Fibroblast of the aortic adventitia (primary cell): ENCODE measurements around the gene PPP1R36. TPM values are rescaled to one million over a fixed set of nuclear protein-coding genes. Genes with fewer than 3 reads are reported as not detected.
A peak's percentile ranks its signal among the peaks of the same experiment; 100 is the strongest.

Experiments
- DNase-seq: peaks from one replicate; pipeline ENCODE4 v3.0.0-alpha.2; 2010; ENCODE audit warnings: low read depth
- H3K4me3 ChIP-seq: 2 replicates; pipeline ENCODE4 v1.5.1; 2011; ENCODE audit warnings: low read depth, mild to moderate bottlenecking, control low read depth, low read length, moderate library complexity
- total RNA-seq: library from RNA; depleted of rRNA; stranded (reverse); fragments of >200 nt; gene quantifications from 2 replicates; pipeline ENCODE4 v1.2.3, GENCODE V29; 2012; ENCODE audit warnings: low replicate concordance
- TF ChIP-seq, protein P1 (sequence below): IDR thresholded peaks from 2 replicates; pipeline ENCODE4 v1.5.1; 2011; ENCODE audit warnings: mild to moderate bottlenecking, low read length, control low read depth, inconsistent platforms; ENCODE audit not compliant: insufficient read depth

The PPP1R36 gene
- total RNA-seq, 1 donor: 0.18 TPM

DNA sequence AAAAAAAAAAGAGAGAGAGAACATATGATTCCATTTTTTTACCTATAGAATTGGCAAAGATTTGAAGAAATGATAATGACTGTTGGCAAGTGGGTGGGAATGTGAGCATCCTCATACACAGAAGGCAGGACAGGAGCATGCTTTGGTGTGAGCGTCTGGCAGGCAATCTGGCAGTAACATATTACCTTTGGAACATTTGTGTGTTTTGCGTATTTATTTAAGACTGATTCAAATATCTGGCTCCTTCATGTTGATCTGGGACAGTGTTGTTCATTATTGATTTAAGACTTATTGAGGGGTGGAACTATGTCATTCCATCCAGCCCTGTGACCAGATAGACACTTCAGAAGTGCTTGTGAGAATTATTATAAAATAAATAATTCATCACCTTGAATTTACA, 53.1 kb downstream of the PPP1R36 start:
- H3K4me3 ChIP-seq: no peak overlapping the region
- no peak for DNase-seq
- TF ChIP-seq, protein P1, sequence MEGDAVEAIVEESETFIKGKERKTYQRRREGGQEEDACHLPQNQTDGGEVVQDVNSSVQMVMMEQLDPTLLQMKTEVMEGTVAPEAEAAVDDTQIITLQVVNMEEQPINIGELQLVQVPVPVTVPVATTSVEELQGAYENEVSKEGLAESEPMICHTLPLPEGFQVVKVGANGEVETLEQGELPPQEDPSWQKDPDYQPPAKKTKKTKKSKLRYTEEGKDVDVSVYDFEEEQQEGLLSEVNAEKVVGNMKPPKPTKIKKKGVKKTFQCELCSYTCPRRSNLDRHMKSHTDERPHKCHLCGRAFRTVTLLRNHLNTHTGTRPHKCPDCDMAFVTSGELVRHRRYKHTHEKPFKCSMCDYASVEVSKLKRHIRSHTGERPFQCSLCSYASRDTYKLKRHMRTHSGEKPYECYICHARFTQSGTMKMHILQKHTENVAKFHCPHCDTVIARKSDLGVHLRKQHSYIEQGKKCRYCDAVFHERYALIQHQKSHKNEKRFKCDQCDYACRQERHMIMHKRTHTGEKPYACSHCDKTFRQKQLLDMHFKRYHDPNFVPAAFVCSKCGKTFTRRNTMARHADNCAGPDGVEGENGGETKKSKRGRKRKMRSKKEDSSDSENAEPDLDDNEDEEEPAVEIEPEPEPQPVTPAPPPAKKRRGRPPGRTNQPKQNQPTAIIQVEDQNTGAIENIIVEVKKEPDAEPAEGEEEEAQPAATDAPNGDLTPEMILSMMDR: no peak

DNA sequence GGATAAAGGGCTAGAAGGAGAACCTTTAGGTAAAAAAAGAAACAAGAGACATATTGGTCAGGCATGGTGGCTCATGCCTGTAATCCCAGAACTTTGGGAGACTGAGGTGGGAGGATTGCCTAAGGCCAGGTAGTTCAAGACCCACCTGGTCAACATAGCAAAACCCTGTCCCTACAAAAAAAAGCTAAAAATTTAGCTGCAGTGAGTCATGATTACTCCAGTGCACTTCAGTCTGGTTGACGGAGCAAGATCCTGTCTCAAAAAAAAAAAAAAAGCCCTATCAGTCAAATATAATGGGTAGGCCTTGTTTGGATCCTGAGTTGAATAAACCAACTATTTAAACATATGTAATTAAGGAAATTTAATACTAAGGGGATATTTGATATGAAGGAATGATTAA, 54.2 kb downstream of the PPP1R36 start:
- DNase-seq: no peak
- no peak overlapping the region for H3K4me3 ChIP-seq
- TF ChIP-seq, protein P1: no peak

DNA sequence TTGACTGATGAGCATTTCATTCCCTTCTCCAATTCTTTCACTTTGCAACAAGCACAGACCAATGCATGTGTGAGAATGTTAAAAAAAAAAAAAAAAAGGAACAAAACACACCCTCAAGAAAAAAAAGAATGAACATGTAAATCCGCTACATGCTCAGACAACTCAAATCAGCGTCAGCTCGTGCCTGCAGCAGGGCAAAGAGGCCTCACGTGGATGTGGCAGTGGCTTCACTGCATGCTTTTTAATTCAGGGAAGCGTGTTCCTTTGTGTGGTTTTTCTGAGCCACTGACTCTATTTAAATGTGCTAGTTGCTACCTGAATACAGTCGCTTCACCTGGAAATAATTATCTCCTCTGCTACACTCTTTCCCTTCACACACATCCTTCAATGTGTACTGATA, 55.1 kb downstream of the PPP1R36 start:
- H3K4me3 ChIP-seq: no peak overlapping the region
- no peak for DNase-seq
- TF ChIP-seq, protein P1: no peak

DNA sequence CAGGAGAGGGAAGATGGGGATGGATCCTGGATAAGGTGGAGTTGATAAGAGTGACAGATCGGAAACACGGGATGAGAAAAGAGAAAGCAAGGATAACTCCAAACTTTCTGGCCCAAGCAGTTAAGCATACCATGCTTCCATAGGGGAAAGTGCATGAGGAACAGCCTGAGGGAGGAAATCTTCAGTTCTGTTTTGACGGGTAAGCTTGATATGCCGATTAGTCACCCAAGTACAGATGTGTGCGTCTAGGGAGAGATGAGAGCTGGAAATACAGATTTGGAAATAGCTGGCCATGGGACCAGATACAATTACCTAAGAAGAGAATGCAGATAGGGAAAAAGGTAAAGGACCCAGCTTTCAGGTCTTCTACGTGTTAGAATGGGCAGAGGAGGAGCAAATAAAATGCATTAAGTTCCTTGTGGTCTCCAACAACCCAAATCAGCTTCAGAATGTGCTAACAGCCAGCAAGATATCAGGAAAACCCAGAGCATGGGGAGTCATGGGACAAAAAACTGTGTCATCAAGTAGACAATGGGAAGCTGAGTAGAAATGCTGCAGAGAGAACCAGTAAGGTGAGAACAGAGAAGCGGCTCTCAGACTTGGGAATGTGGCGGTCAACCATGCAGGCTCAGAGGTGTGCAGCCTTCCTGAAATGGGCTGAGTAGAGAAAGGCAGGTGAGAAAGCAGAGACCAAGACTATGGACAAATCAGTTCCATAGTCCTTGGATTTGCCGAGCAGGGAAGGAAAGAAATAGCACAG, 56.3 kb downstream of the PPP1R36 start:
- TF ChIP-seq, protein P1: no peak
- H3K4me3 ChIP-seq: no peak overlapping the region
- no peak for DNase-seq

DNA sequence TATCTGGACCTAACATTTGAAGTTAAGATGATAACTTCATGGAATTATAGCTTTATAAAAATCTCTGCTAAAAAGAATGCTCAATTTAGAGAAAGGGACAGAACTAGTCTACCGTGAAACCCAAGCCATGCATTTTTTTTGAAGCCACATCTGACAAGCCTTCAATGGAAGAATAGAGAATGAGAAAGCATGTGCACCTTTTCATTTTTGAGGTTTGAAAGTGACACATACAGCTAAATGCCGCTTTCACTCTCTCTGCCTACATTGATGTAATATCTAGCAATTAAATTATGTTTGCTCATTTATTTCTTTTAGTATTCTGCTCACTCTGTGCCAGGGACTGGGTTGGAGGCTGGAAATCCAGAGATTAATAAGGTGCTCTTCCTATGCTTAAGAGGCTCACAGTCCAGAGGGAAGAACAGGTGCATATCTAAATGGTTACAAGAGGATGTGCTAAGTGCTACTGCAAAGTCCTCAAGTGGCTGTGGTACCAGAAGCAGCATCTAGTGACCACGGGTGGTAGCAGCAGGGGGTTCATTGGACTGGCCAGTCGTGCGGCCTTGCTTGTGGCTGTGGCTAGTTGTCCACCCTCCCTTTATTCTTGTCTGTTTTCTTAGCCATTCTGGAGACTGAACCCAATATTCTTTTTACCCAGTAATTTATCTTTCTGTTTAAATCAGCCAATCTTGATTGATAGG, 60.4 kb downstream of the PPP1R36 start:
- no peak overlapping the region for H3K4me3 ChIP-seq
- no peak for DNase-seq
- TF ChIP-seq, protein P1: no peak

DNA sequence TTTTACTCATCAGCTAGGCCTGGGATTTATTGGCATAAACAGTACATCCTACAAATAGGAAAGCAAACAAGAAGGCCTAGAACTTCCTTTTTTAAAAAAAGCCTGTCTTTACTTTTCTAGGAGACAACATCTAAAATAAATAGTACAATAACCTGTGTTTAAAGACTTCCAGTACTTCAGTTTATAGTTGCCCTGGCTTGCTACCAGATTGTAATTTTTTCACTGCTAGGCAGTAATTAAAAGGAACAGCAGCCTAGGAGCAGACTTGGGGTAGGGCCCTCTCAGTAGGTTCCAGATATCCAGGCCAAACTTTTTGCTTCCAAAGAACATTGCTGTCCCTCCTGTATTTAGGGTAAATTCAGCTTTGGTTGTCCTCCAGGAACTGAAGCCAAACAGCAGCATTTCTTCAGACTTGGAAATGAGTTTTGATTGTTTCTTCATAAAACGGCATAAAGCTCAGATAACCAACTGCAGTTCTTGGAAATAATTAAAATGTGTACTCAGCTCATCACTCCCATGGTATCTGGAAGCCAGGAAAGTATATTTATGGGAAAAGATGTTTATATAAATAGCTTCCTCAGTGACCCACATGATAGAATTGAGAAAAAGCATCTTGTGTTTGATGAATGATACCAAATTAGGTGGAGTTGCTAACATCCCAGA, 61.7 kb downstream of the PPP1R36 start:
- H3K4me3 ChIP-seq: no peak overlapping the region
- DNase-seq: peak; percentile 66
- TF ChIP-seq, protein P1: no peak
